Lung (tissue), 12 donors: Measurements from ENCODE around the gene GRID2. TPM values are rescaled to one million over a fixed set of nuclear protein-coding genes. Genes with fewer than 3 reads are reported as not detected.

ENCODE experiments used
- ATAC-seq: fragments of 200-7000 bp; cut with Tn5 transposase; one replicate; pipeline ENCODE4 v1.9.1; 2020; ENCODE audit warnings: moderate number of reproducible peaks; ENCODE audit not compliant: insufficient read depth, low FRiP score
- DNase-seq, 3 donors: peaks; one replicate each; pipeline ENCODE4 v3.0.0-alpha.2; 2013 to 2017
- H3K27ac ChIP-seq, 2 donors: one replicate each; pipeline ENCODE4 v1.5.1; 2013; ENCODE audit warnings: mild to moderate bottlenecking in 2 of 2, moderate library complexity in 2 of 2, control low read depth in 1 of 2, inconsistent platforms in 1 of 2, low read depth in 1 of 2, low read length in 1 of 2
- H3K27me3 ChIP-seq, 3 donors: one replicate each; pipeline ENCODE4 v1.5.1; 2013; ENCODE audit warnings: low read length in 2 of 3; ENCODE audit not compliant: control insufficient read depth in 3 of 3, insufficient read depth in 3 of 3
- H3K36me3 ChIP-seq, 4 donors: one replicate each; pipeline ENCODE4 v1.5.1; 2013; ENCODE audit warnings: low read length in 4 of 4, mild to moderate bottlenecking in 1 of 4, moderate library complexity in 1 of 4; ENCODE audit not compliant: control insufficient read depth in 4 of 4, insufficient read depth in 4 of 4
- H3K4me1 ChIP-seq, 5 donors: one replicate each; pipeline ENCODE4 v1.5.1; 2013; ENCODE audit warnings: low read length in 5 of 5, mild to moderate bottlenecking in 2 of 5, moderate library complexity in 1 of 5; ENCODE audit not compliant: control insufficient read depth in 5 of 5, insufficient read depth in 5 of 5
- H3K4me3 ChIP-seq: one replicate; pipeline ENCODE4 v1.5.1; 2013; ENCODE audit warnings: mild to moderate bottlenecking, control low read depth, moderate library complexity
- H3K9ac ChIP-seq, 2 donors: one replicate each; pipeline ENCODE4 v1.5.1; 2013; ENCODE audit warnings: low read length in 2 of 2, control low read depth in 1 of 2; ENCODE audit not compliant: insufficient read depth in 1 of 2
- H3K9me3 ChIP-seq, 4 donors: one replicate each; pipeline ENCODE4 v1.5.1; 2013; ENCODE audit warnings: low read length in 3 of 4, mild to moderate bottlenecking in 1 of 4, moderate library complexity in 1 of 4; ENCODE audit not compliant: control insufficient read depth in 4 of 4, insufficient read depth in 3 of 4
- WGBS, 2 donors: extraction: QIAGEN DNeasy Blood & Tissue Kit; methylation state at CpG; one replicate each; pipeline ENCODE4 v1.1.7; 2013; 5-methylcytosine and 5-hydroxymethylcytosine counted together
- polyA plus RNA-seq, 2 donors: library from polyadenylated mRNA; stranded (reverse); fragments of 200-250 nt; gene quantifications; one replicate each; pipeline ENCODE4 v1.2.1, GENCODE V29; 2013
- total RNA-seq, 2 donors: library from RNA; depleted of rRNA in 1 of 2; stranded (reverse); fragments of >200 nt in 1 of 2; gene quantifications; one replicate each; pipeline ENCODE4 v1.2.1, GENCODE V29; 2014 to 2021
- TF ChIP-seq, protein P1 (sequence below): IDR thresholded peaks from 2 replicates; pipeline ENCODE4 v1.5.1; 2012; ENCODE audit warnings: mild to moderate bottlenecking; ENCODE audit errors: control extremely low read depth, extremely low read depth
- donor health status: control.
- donor health status: control.
- donor health status: Bipolar disorder and iron deficiency.
- donor health status: healthy.
- donor health status: DM: yes; HTN: yes; CAD: no.

GRID2 gene
- total and polyA plus RNA-seq, 4 donors = 0.09 to 1.3 TPM; not detected in 2

GRCh38 chr4:92969650-92970379 is 666.0 kb downstream of the GRID2 start:
- DNase-seq (peak in 2 of 3 donors; percentile 17 to 48), ATAC-seq (peak; percentile 88)
- no peaks in the 10 kb centered on the region for H3K4me1 ChIP-seq
- no peak overlapping the region for H3K4me3 ChIP-seq
- H3K9me3 ChIP-seq = peaks cover 0 to 6% (median 0%) of the 10 kb centered on the region in 4 donors
- no peak overlapping the region for H3K27ac ChIP-seq
- WGBS, 2 donors = 72 to 81% methylated on average over 4 of the region's 4 CpGs
- no peaks in the 10 kb centered on the region for H3K36me3 ChIP-seq
- TF ChIP-seq, protein P1, sequence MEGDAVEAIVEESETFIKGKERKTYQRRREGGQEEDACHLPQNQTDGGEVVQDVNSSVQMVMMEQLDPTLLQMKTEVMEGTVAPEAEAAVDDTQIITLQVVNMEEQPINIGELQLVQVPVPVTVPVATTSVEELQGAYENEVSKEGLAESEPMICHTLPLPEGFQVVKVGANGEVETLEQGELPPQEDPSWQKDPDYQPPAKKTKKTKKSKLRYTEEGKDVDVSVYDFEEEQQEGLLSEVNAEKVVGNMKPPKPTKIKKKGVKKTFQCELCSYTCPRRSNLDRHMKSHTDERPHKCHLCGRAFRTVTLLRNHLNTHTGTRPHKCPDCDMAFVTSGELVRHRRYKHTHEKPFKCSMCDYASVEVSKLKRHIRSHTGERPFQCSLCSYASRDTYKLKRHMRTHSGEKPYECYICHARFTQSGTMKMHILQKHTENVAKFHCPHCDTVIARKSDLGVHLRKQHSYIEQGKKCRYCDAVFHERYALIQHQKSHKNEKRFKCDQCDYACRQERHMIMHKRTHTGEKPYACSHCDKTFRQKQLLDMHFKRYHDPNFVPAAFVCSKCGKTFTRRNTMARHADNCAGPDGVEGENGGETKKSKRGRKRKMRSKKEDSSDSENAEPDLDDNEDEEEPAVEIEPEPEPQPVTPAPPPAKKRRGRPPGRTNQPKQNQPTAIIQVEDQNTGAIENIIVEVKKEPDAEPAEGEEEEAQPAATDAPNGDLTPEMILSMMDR = no peak
- no peaks in the 10 kb centered on the region for H3K27me3 ChIP-seq
- no peak overlapping the region for H3K9ac ChIP-seq

DNA sequence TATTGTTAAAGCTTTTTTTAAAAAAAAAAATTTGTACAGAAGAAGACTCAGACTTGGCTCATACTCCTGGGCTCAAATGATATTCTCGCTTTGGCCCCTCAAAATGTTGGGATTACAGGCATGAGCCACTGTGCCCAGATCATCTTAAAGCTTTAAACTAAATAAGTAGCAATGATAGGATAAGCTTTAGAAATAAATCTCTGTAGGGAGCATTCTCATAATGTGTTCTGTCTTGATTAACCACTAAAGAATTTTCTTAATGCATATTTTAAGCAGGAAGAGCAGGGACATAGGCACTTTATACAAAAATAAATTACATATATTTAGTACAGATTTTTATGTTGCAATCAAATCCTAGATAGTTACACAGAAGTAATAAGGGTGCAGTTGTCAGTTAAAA is 667.2 kb downstream of the GRID2 start:
- WGBS, 2 donors = 83 to 94% methylated on average over 1 of the region's 1 CpG
- H3K27ac ChIP-seq = no peak overlapping the region
- no peak for ATAC-seq

GRCh38 chr4:92988301-92988700 is 684.5 kb downstream of the GRID2 start:
- TF ChIP-seq, protein P1 = no peak
- no peak for DNase-seq
- 78 to 84% methylated on average over 2 of the region's 2 CpGs for WGBS, 2 donors
- H3K27ac ChIP-seq = no peak overlapping the region
- H3K27me3 ChIP-seq = no peaks in the 10 kb centered on the region
- H3K9ac ChIP-seq = no peak overlapping the region
- H3K4me3 ChIP-seq = no peak overlapping the region
- no peaks in the 10 kb centered on the region for H3K36me3 ChIP-seq
- no peak for ATAC-seq
- no peaks in the 10 kb centered on the region for H3K4me1 ChIP-seq
- no peaks in the 10 kb centered on the region for H3K9me3 ChIP-seq

More for the DNA sequence above, 667.2 kb downstream of the GRID2 start:
- H3K9me3 ChIP-seq = peaks cover 0 to 6% (median 0%) of the 10 kb centered on the region in 4 donors
- no peaks in the 10 kb centered on the region for H3K27me3 ChIP-seq
- no peak overlapping the region for H3K9ac ChIP-seq
- H3K4me3 ChIP-seq = no peak overlapping the region
- TF ChIP-seq, protein P1 = no peak
- DNase-seq = no peak
- H3K36me3 ChIP-seq = no peaks in the 10 kb centered on the region
- no peaks in the 10 kb centered on the region for H3K4me1 ChIP-seq

DNA sequence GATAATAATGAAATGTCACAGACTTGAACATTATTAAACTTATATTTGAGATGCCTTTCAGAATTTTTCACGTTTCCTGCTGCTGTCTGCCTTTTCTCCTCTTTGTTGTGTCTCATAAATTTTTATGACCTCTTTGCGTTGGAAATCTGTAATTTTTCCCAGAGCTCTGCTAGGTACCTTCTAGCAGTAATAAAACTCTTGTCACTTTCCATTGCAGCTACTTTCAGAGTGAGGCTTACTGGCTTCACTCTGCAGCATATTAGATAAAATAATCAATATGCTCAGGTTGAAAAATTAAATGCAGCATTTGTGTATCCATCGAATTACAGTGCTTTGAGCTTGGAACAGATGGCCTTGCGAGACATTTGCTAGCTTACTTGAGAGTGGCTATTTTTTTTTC is 689.0 kb downstream of the GRID2 start:
- no peak overlapping the region for H3K27ac ChIP-seq
- no peaks in the 10 kb centered on the region for H3K27me3 ChIP-seq
- no peak overlapping the region for H3K4me3 ChIP-seq
- DNase-seq = no peak
- H3K9me3 ChIP-seq = no peaks in the 10 kb centered on the region
- TF ChIP-seq, protein P1 = no peak
- ATAC-seq = no peak
- no peak overlapping the region for H3K9ac ChIP-seq
- H3K4me1 ChIP-seq = no peaks in the 10 kb centered on the region
- no peaks in the 10 kb centered on the region for H3K36me3 ChIP-seq
- WGBS, 2 donors = 78 to 80% methylated on average over 4 of the region's 4 CpGs
